Adrenal gland (tissue), 5 donors: ENCODE measurements around the gene CILP2.

Source experiments
- CTCF ChIP-seq, 6 experiments: fragments of 450-650 bp in 4 of 6; fragments of 200-600 bp in 2 of 6; sonication (generic) in 1 of 6; IDR thresholded peaks; 1 replicate in 5 of 6; 2 replicates in 1 of 6; pipeline versions ENCODE4 v1.5.1 to v1.8.0; 2016 to 2021; ENCODE audit warnings: antibody characterized with exemption in 6 of 6, mild to moderate bottlenecking in 2 of 6, moderate library complexity in 1 of 6
- POLR2A ChIP-seq, 2 donors: fragments of 450-650 bp; IDR thresholded peaks; one replicate each; pipeline ENCODE4 v1.6.1; 2017; ENCODE audit warnings: antibody characterized with exemption in 2 of 2, mild to moderate bottlenecking in 2 of 2, moderate library complexity in 1 of 2
- donor health status: DM: no; HTN: no; CAD: no.

GRCh38 chr19:19502808-19503602 lies 35.1 kb upstream of the CILP2 start:
- TF ChIP-seq CTCF (IDR thresholded peaks at IDR 0.05): no peak
- no peak for TF ChIP-seq POLR2A (IDR thresholded peaks at IDR 0.05)
